ENCODE results near the gene MACROD1.

Gene MACROD1

DNA sequence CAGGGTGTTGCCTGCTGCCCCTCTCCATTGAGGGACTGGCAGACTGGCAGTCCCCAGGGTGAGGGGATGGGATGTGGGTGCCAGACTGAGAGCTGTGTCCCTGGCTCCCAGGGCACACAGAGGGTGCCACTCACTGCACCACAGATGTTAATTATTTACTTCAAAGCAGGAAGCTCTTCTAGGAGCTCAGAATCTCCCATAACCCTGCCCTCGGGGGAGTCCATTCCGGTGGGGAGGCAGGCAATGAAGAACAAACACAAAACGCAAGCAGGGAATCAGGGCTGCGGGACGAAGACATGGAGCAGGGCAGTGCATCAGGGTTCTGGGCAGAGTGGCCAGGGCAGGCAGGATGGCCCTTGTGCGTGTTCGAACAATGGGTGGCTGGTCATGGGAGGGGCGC, 154.5 kb downstream of the MACROD1 start:
- no CpG with 5 or more reads among the region's 8 CpGs for WGBS (ENCODE audit: insufficient coverage, insufficient read length)
- no peak overlapping the region for H3K27ac ChIP-seq (ENCODE audit: low read length)

DNA sequence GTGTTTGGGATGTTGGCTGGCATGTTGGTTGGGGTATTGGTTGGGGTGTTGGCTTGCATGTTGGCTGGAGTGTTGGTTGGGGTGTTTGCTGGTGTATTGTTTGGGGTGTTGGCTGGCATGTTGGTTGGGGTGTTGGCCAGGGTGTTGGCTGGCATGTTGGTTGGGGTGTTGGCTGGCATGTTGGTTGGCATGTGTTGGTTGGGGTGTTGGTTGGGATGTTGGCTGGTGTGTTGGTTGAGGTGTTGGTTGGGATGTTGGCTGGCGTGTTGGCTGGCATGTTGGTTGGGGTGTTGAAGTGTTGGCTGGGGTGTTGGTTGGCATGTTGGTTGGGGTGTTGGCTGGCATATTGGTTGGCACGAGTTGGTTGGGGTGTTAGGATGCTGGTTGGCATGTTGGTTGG, 155.1 kb downstream of the MACROD1 start:
- H3K27ac ChIP-seq (ENCODE audit: low read length): no peak overlapping the region
- peaks cover 25% of the 10 kb centered on the region for H3K27me3 ChIP-seq (ENCODE audit: control insufficient read depth, insufficient read depth, low read length)
- no CpG with 5 or more reads among the region's 2 CpGs for WGBS (ENCODE audit: insufficient coverage, insufficient read length)
- no peak for DNase-seq (ENCODE audit: low read depth, low spot score)
- H3K9me3 ChIP-seq (ENCODE audit: control insufficient read depth, insufficient read depth, low read length): no peaks in the 10 kb centered on the region; the same call in 1 of the 2 replicates
- H3K36me3 ChIP-seq (ENCODE audit: control insufficient read depth, insufficient read depth, low read length): no peaks in the 10 kb centered on the region
- H3K4me1 ChIP-seq (ENCODE audit: control insufficient read depth, insufficient read depth, low read length): peaks cover 4% of the 10 kb centered on the region; the same call in 1 of the 2 replicates
- no peak overlapping the region for H3K4me3 ChIP-seq (ENCODE audit: low read length)

More for the DNA sequence above, 154.5 kb downstream of the MACROD1 start:
- Histone ChIP-seq H3K9me3 (ENCODE audit: control insufficient read depth, insufficient read depth, low read length) (no peaks in the 10 kb centered on the region; the same call in 1 of the 2 replicates), H3K4me1 (ENCODE audit: control insufficient read depth, insufficient read depth, low read length) (peaks cover 4% of the 10 kb centered on the region; the same call in 1 of the 2 replicates), H3K27me3 (ENCODE audit: control insufficient read depth, insufficient read depth, low read length) (peaks cover 19% of the 10 kb centered on the region), H3K36me3 (ENCODE audit: control insufficient read depth, insufficient read depth, low read length) (no peaks in the 10 kb centered on the region), H3K4me3 (ENCODE audit: low read length) (no peak overlapping the region)
- DNase-seq (ENCODE audit: low read depth, low spot score): no peak

DNA sequence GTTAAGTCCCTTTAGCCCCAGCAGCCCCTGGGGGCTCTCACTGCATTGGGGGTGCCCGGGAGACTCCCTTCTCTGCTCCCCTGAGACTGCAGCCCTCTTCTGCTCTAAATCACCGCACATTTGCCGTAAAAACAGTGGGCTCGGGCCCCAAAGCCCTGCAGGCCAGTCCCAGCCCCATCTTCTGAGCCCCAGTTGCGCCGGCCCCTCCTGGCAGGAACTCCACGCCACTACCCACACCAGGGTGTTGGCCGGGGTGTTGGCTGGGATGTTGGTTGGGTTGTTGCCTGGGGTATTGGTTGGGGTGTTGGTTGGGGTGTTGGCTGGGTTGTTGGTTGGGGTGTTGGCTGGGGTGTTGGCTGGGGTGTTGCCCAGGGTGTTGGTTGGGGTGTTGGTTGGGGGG, 156.2 kb downstream of the MACROD1 start:
- DNase-seq (ENCODE audit: low read depth, low spot score): no peak
- Histone ChIP-seq H3K27ac (ENCODE audit: low read length) (no peak overlapping the region), H3K27me3 (ENCODE audit: control insufficient read depth, insufficient read depth, low read length) (peaks cover 28% of the 10 kb centered on the region), H3K4me3 (ENCODE audit: low read length) (no peak overlapping the region), H3K4me1 (ENCODE audit: control insufficient read depth, insufficient read depth, low read length) (peaks cover 4% of the 10 kb centered on the region; the same call in 1 of the 2 replicates), H3K36me3 (ENCODE audit: control insufficient read depth, insufficient read depth, low read length) (no peaks in the 10 kb centered on the region), H3K9me3 (ENCODE audit: control insufficient read depth, insufficient read depth, low read length) (no peaks in the 10 kb centered on the region; the same call in 1 of the 2 replicates)
- no CpG with 5 or more reads among the region's 8 CpGs for WGBS (ENCODE audit: insufficient coverage, insufficient read length)

DNA sequence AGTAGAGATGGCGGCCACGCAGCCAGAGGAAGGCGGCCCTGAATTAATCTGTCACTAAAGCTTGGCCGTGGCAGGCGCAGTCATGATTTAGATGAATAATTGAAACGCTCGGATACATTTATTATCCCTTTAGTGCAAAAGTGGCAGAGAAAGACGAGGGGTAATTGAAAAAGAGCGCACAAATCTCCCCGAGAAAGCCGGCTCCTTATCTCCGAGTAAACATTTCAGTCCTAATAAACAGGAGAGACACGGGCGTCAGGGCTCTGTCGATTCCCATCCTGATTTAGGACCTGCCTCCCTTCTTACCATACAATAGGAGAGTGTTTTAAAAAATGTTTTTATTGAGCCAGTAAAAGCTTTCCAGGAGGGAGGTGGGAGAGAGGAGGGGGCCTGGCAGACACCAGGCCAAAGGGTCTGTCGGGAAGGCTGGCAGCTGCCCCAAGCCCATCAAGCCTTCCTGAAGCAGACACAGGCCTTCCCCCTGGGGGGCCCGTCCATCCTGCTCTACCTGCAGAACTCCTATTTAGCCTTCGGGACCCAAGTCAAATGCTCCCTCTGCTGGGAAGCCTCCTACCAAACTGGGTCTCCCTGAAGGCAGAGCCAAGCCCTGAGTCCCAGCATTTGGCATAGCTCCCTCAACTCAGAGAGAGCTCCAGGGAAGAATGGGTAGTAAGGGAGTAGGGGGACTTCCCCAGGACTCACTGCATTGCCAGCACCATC, 156.8 kb downstream of the MACROD1 start:
- no CpG with 5 or more reads among the region's 18 CpGs for WGBS (ENCODE audit: insufficient coverage, insufficient read length)
- Histone ChIP-seq H3K4me3 (ENCODE audit: low read length) (no peak overlapping the region), H3K36me3 (ENCODE audit: control insufficient read depth, insufficient read depth, low read length) (no peaks in the 10 kb centered on the region), H3K9me3 (ENCODE audit: control insufficient read depth, insufficient read depth, low read length) (no peaks in the 10 kb centered on the region; the same call in 1 of the 2 replicates), H3K27ac (ENCODE audit: low read length) (no peak overlapping the region), H3K4me1 (ENCODE audit: control insufficient read depth, insufficient read depth, low read length) (peaks cover 4% of the 10 kb centered on the region; the same call in 1 of the 2 replicates), H3K27me3 (ENCODE audit: control insufficient read depth, insufficient read depth, low read length) (peaks cover 28% of the 10 kb centered on the region)
- no peak for DNase-seq (ENCODE audit: low read depth, low spot score)

DNA sequence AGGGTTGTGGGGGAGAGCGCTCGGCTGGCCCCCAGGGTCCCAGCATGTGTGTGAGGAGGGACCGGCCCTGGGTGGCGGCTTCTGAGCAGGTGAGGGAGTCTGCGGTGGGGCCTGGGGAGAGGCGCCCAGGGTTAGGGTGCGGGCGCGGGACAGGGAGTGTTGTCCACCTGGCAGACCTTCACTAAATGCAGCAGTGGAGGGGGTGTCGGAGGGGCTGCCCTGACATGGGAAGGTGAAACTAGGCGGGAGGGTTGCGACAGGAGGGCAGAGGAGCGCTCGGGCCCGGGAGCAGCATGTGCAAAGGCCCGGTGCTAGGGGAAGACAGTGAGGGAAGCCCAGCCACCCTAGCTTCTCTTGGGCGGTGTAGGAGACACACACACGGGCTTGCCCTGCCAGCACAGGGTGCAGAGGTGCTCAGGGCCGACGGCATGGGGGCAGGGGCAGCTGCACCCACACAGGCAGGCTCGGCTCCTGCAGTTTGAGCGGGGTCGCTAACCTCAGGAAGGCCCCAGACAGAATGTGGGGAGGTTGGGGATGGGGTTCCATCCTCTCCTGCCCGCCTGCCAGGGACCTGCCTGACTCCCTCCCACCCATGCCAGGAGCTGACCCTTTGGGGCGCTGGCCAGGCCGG, 157.5 kb downstream of the MACROD1 start:
- Histone ChIP-seq H3K27ac (ENCODE audit: low read length) (no peak overlapping the region), H3K27me3 (ENCODE audit: control insufficient read depth, insufficient read depth, low read length) (peaks cover 28% of the 10 kb centered on the region), H3K9me3 (ENCODE audit: control insufficient read depth, insufficient read depth, low read length) (no peaks in the 10 kb centered on the region; the same call in 1 of the 2 replicates), H3K4me3 (ENCODE audit: low read length) (no peak overlapping the region), H3K4me1 (ENCODE audit: control insufficient read depth, insufficient read depth, low read length) (peaks cover 4% of the 10 kb centered on the region; the same call in 1 of the 2 replicates), H3K36me3 (ENCODE audit: control insufficient read depth, insufficient read depth, low read length) (no peaks in the 10 kb centered on the region)
- WGBS (ENCODE audit: insufficient coverage, insufficient read length): no CpG with 5 or more reads among the region's 26 CpGs
- no peak for DNase-seq (ENCODE audit: low read depth, low spot score)

DNA sequence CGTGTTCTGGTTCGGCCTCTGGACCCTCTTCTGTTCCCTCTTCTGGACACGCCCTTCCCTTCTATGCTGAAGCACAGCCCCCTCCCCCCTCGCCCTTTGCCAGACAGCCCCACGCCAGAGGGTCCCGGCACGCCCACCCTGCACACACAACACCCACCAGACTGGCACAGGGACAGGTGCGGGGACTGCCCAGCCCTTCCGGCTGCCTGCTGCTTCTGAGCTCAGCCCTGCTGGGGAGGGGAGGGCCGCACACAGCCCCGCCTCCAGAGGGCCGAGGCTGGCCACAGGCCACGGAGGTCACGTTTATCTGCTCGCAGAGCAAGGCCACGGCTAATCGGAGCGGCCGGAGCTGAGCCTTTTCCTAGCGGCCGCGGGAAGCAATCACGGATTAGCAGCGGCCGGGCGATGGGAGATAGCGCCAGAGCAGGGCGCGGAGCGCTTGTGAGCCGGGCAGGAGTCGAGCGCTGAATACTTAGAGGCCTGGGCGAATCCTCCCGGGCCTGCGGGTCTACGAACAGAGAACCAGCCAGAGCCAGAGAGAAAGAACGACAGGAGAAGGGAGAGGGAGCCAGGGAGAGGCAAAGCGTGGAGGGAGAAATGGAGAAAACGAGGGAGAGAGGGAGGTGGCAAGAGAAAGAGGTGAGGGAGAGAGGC, 158.2 kb downstream of the MACROD1 start:
- peaks cover 4% of the 10 kb centered on the region; the same call in 1 of the 2 replicates for H3K4me1 ChIP-seq (ENCODE audit: control insufficient read depth, insufficient read depth, low read length)
- DNase-seq (ENCODE audit: low read depth, low spot score): no peak
- no peaks in the 10 kb centered on the region; the same call in 1 of the 2 replicates for H3K9me3 ChIP-seq (ENCODE audit: control insufficient read depth, insufficient read depth, low read length)
- peaks cover 28% of the 10 kb centered on the region for H3K27me3 ChIP-seq (ENCODE audit: control insufficient read depth, insufficient read depth, low read length)
- H3K27ac ChIP-seq (ENCODE audit: low read length): no peak overlapping the region
- WGBS (ENCODE audit: insufficient coverage, insufficient read length): no CpG with 5 or more reads among the region's 40 CpGs
- H3K4me3 ChIP-seq (ENCODE audit: low read length): peak overlapping the region; percentile 15; the same call in 1 of the 2 replicates
- H3K36me3 ChIP-seq (ENCODE audit: control insufficient read depth, insufficient read depth, low read length): no peaks in the 10 kb centered on the region

DNA sequence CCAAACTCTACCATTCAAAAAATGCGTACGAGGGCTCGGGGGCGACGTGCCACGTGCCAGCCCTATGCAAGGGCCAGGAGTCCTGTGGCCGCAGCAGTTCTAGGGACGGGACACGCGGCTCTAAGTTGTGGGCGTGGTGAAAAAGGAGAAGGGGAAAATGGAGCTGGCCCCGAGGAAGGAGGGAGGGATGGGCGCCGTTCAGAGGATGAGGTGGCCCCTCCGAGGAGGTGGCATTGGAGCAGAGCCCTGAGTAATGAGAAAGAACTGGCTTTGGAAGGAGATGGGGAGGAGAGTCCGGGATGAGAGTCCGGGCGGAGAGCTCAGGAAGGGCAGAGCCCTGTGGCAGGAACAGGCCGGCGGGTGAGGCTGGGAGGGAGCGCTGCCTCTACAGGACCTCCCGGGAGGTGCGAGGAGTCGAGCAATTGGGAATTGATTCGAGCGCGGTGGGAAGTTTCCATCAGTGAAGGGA, 158.7 kb downstream of the MACROD1 start:
- Histone ChIP-seq H3K4me3 (ENCODE audit: low read length) (peak overlapping the region; percentile 15; the same call in 1 of the 2 replicates), H3K9me3 (ENCODE audit: control insufficient read depth, insufficient read depth, low read length) (no peaks in the 10 kb centered on the region; the same call in 1 of the 2 replicates), H3K27ac (ENCODE audit: low read length) (no peak overlapping the region), H3K27me3 (ENCODE audit: control insufficient read depth, insufficient read depth, low read length) (peaks cover 28% of the 10 kb centered on the region), H3K4me1 (ENCODE audit: control insufficient read depth, insufficient read depth, low read length) (peaks cover 4% of the 10 kb centered on the region; the same call in 1 of the 2 replicates), H3K36me3 (ENCODE audit: control insufficient read depth, insufficient read depth, low read length) (no peaks in the 10 kb centered on the region)
- WGBS (ENCODE audit: insufficient coverage, insufficient read length): no CpG with 5 or more reads among the region's 27 CpGs
- DNase-seq (ENCODE audit: low read depth, low spot score): no peak

DNA sequence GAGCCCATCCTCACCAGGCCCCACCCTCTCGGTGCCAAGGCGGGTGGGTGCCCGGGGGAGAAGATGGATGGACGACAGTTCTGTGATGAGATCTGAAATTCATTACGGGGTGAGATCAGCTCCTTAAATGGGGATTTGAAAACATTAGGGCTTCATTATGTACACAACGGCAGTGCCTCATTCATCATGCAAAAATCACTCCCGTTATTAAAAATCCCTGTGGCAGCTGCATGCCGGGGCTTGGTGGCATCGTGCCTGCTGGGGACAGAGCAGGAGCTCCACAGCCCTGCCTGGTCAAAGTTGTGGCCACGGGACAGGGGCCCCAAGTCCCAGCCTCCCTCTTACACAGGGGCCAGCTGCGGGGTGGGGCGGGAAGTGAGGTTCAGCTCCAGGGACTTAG, 159.5 kb downstream of the MACROD1 start:
- no peak overlapping the region for H3K27ac ChIP-seq (ENCODE audit: low read length)
- H3K4me1 ChIP-seq (ENCODE audit: control insufficient read depth, insufficient read depth, low read length): peaks cover 4% of the 10 kb centered on the region; the same call in 1 of the 2 replicates
- no CpG with 5 or more reads among the region's 12 CpGs for WGBS (ENCODE audit: insufficient coverage, insufficient read length)
- no peak overlapping the region for H3K4me3 ChIP-seq (ENCODE audit: low read length)
- H3K9me3 ChIP-seq (ENCODE audit: control insufficient read depth, insufficient read depth, low read length): no peaks in the 10 kb centered on the region; the same call in 1 of the 2 replicates
- DNase-seq (ENCODE audit: low read depth, low spot score): no peak
- no peaks in the 10 kb centered on the region for H3K36me3 ChIP-seq (ENCODE audit: control insufficient read depth, insufficient read depth, low read length)
- H3K27me3 ChIP-seq (ENCODE audit: control insufficient read depth, insufficient read depth, low read length): peaks cover 27% of the 10 kb centered on the region

DNA sequence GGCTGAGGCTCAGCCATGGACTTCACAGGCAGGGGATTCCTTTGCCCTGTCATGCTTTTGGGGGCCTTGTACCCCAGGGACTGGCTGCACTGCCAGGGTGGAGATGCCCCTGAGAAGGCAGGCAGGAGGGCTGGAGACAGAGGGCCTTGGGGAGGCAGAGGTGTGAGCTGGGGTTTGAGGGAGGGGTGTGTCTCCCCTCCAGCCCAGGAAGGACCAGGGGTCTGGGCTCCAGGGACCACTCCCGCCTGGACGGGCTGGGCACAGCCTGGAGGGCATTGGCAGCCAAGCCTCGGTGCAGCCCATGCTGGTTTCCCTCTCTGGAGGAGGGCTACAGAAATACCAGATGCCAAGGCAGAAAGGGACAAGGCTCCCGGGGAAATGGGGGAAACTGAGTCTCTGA, 160.2 kb downstream of the MACROD1 start:
- H3K36me3 ChIP-seq (ENCODE audit: control insufficient read depth, insufficient read depth, low read length): no peaks in the 10 kb centered on the region
- peaks cover 4% of the 10 kb centered on the region; the same call in 1 of the 2 replicates for H3K4me1 ChIP-seq (ENCODE audit: control insufficient read depth, insufficient read depth, low read length)
- no peak overlapping the region for H3K4me3 ChIP-seq (ENCODE audit: low read length)
- peaks cover 27% of the 10 kb centered on the region for H3K27me3 ChIP-seq (ENCODE audit: control insufficient read depth, insufficient read depth, low read length)
- WGBS (ENCODE audit: insufficient coverage, insufficient read length): no CpG with 5 or more reads among the region's 4 CpGs
- H3K9me3 ChIP-seq (ENCODE audit: control insufficient read depth, insufficient read depth, low read length): no peaks in the 10 kb centered on the region; the same call in 1 of the 2 replicates
- no peak overlapping the region for H3K27ac ChIP-seq (ENCODE audit: low read length)
- DNase-seq (ENCODE audit: low read depth, low spot score): no peak

DNA sequence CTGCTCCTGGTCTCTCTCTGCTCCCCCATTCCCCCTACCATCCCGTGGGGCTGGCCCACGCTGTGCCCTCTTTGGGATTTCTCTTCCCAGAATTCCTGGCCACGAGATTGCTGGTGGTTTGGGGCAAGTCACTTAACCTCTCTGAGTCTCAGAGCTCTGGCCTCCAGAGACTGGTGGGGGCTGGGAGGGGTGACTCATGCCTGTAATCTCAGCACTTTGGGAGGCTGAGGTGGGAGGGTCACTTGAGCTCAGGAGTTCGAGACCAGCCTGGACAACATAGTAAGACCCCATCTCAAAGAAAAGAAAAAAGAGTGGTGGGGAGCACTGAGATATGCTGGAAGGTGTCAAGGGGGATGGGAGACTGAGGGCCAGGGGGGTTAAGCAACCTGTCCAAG, 161.3 kb downstream of the MACROD1 start:
- Histone ChIP-seq H3K27me3 (ENCODE audit: control insufficient read depth, insufficient read depth, low read length) (peaks cover 27% of the 10 kb centered on the region), H3K27ac (ENCODE audit: low read length) (no peak overlapping the region), H3K4me3 (ENCODE audit: low read length) (no peak overlapping the region), H3K36me3 (ENCODE audit: control insufficient read depth, insufficient read depth, low read length) (no peaks in the 10 kb centered on the region), H3K4me1 (ENCODE audit: control insufficient read depth, insufficient read depth, low read length) (peaks cover 4% of the 10 kb centered on the region; the same call in 1 of the 2 replicates), H3K9me3 (ENCODE audit: control insufficient read depth, insufficient read depth, low read length) (no peaks in the 10 kb centered on the region)
- WGBS (ENCODE audit: insufficient coverage, insufficient read length): no CpG with 5 or more reads among the region's 4 CpGs
- no peak for DNase-seq (ENCODE audit: low read depth, low spot score)
